Heart left ventricle (tissue), 16 donors: ENCODE measurements around the gene KCNH6. TPM values are rescaled to one million over a fixed set of nuclear protein-coding genes. Genes with fewer than 3 reads are reported as not detected.

Experiments used
- ATAC-seq, 4 donors: fragments of 200-7000 bp; cut with Tn5 transposase; one replicate each; pipeline ENCODE4 v1.9.1; 2020 to 2022; ENCODE audit warnings: moderate library complexity in 4 of 4, mild to moderate bottlenecking in 3 of 4, moderate number of reproducible peaks in 1 of 4
- DNase-seq, 5 donors: peaks; one replicate each; pipeline ENCODE4 v3.0.0-alpha.2; 2020
- H3K27ac ChIP-seq, 12 donors: fragments of 200-600 bp; sonication (generic) in 4 of 12; one replicate each; pipeline versions ENCODE4 v1.5.0 to v1.8.0; 2016 to 2022; ENCODE audit warnings: mild to moderate bottlenecking in 2 of 12
- H3K27me3 ChIP-seq, 9 donors: fragments of 200-600 bp; sonication (generic) in 2 of 9; one replicate each; pipeline versions ENCODE4 v1.5.1 to v1.8.0; 2016 to 2022; ENCODE audit warnings: mild to moderate bottlenecking in 3 of 9
- H3K36me3 ChIP-seq, 9 donors: fragments of 200-600 bp; sonication (generic) in 2 of 9; one replicate each; pipeline versions ENCODE4 v1.5.0 to v1.8.0; 2018 to 2022; ENCODE audit warnings: mild to moderate bottlenecking in 2 of 9
- H3K4me1 ChIP-seq, 12 donors: fragments of 200-600 bp; sonication (generic) in 4 of 12; one replicate each; pipeline versions ENCODE4 v1.5.0 to v1.8.0; 2016 to 2022; ENCODE audit warnings: mild to moderate bottlenecking in 3 of 12
- H3K4me3 ChIP-seq, 12 donors: fragments of 200-600 bp; sonication (generic) in 4 of 12; one replicate each; pipeline versions ENCODE4 v1.5.0 to v1.8.0; 2017 to 2022; ENCODE audit warnings: mild to moderate bottlenecking in 9 of 12, moderate library complexity in 4 of 12
- H3K9me3 ChIP-seq, 12 donors: fragments of 200-600 bp; sonication (generic) in 4 of 12; one replicate each; pipeline versions ENCODE4 v1.5.0 to v1.8.0; 2016 to 2022; ENCODE audit warnings: mild to moderate bottlenecking in 1 of 12
- POLR2A ChIP-seq, 2 donors: fragments of 450-650 bp; IDR thresholded peaks; one replicate each; pipeline ENCODE4 v1.6.1; 2017; ENCODE audit warnings: antibody characterized with exemption in 2 of 2, mild to moderate bottlenecking in 2 of 2, moderate library complexity in 2 of 2
- WGBS, 4 donors: extraction: QIAGEN DNeasy Blood & Tissue Kit in 2 of 4; methylation state at CpG; one replicate each; pipeline versions ENCODE4 v1.1.5 to v1.1.7; 2013 to 2018; 5-methylcytosine and 5-hydroxymethylcytosine counted together
- intact Hi-C, 10 donors: fragments of 100-400 bp; cut with DNase I; formaldehyde crosslinking; loops; one replicate each; pipeline versions ENCODE4 v1.11.1 to v1.14.2; 2022
- polyA plus RNA-seq, 2 donors: library from polyadenylated mRNA; stranded (reverse); fragments of 200-250 nt; gene quantifications; one replicate each; pipeline ENCODE4 v1.2.3, GENCODE V29; 2013
- total RNA-seq, 9 donors: library from RNA; depleted of rRNA in 2 of 9; stranded (reverse); fragments of >200 nt in 2 of 9; fragmentation: NEBNext Ultra II Directional in 3 of 9; extraction: Animal tissue kit (Norgen Biotek cat#: 25700) in 3 of 9; gene quantifications; one replicate each; pipeline versions ENCODE4 v1.1.0 to v1.2.4, GENCODE V29; 2016 to 2023
- TF ChIP-seq, protein P1 (sequence below), 12 donors: fragments of 200-600 bp; sonication (generic) in 4 of 12; IDR thresholded peaks; one replicate each; pipeline versions ENCODE4 v1.5.0 to v1.8.0; 2018 to 2022; ENCODE audit warnings: antibody characterized with exemption in 12 of 12, mild to moderate bottlenecking in 5 of 12
- donor health status: ischemic (EF 13 %, LVEDD 7.1; RV severe dilation, severe dysfunction).
- donor health status: healthy with polysubstance abuse.
- donor health status: DM: no; HTN: yes; CAD: no.
- donor health status: DM: no; HTN: no; CAD: no.
- donor health status: ischemic (EF 25% LVEDD 6.9; RV normal size, moderate dysfunction).
- donor health status: ischemic (EF 25% LVEDD 5.7; RV mildly dilated, moderate dysfunction).
- donor health status: healthy.
- donor health status: DM: yes; HTN: yes; CAD: no.
- donor health status: ischemic (EF 35%, LVEDD 5.7; RV mildly dilated, moderate dysfunction).
- donor health status: nonischemic (EF 11% LVEDD 7.7; RV severe dilation, severe dysfunction).
- donor health status: DM: yes; HTN: yes; CAD: no.
- donor health status: PGD.
- donor health status: ischemic (EF 29% LVEDD 5.4; RV normal size, mild dysfunction).
- donor health status: nonischemic (EF 23%, LVEDD 6.1; RV moderate dilation, normal function).

Gene KCNH6
- total and polyA plus RNA-seq, 11 donors, result 0.01 TPM; not detected in 10

DNA sequence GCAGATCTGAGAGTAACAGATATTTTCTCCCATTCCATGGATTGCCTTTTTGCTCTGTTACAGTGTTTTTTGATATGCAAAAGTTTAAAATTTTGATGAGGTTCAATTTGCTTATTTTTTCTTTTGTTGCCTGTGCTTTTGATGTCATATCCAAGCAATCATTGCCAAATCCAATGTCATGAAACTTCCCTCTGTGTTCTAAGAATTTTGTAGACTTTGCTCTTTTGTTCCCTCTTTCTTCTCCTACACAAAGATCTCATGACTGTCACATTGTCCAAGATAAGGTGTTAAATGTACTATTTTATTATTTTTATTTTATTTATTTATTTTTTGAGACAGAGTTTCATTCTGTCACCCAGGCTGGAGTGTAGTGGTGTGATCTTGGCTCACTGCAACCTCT lies 18.9 kb upstream of the KCNH6 start:
- intact Hi-C loops, result no loop called here
- peaks cover 0 to 28% (median 3%) of the 10 kb centered on the region in 9 donors for H3K27me3 ChIP-seq
- peak overlapping the region in 1 of 12 donors; percentile 55 for H3K27ac ChIP-seq
- H3K4me3 ChIP-seq, result no peak overlapping the region
- H3K4me1 ChIP-seq, result peaks cover 0 to 5% (median 0%) of the 10 kb centered on the region in 12 donors
- no peak for TF ChIP-seq POLR2A (IDR thresholded peaks at IDR 0.05)
- TF ChIP-seq, protein P1, sequence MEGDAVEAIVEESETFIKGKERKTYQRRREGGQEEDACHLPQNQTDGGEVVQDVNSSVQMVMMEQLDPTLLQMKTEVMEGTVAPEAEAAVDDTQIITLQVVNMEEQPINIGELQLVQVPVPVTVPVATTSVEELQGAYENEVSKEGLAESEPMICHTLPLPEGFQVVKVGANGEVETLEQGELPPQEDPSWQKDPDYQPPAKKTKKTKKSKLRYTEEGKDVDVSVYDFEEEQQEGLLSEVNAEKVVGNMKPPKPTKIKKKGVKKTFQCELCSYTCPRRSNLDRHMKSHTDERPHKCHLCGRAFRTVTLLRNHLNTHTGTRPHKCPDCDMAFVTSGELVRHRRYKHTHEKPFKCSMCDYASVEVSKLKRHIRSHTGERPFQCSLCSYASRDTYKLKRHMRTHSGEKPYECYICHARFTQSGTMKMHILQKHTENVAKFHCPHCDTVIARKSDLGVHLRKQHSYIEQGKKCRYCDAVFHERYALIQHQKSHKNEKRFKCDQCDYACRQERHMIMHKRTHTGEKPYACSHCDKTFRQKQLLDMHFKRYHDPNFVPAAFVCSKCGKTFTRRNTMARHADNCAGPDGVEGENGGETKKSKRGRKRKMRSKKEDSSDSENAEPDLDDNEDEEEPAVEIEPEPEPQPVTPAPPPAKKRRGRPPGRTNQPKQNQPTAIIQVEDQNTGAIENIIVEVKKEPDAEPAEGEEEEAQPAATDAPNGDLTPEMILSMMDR (IDR thresholded peaks at IDR 0.05), result no peak
- ATAC-seq (no peak), DNase-seq (no peak)
- no peaks in the 10 kb centered on the region for H3K36me3 ChIP-seq
- H3K9me3 ChIP-seq, result no peaks in the 10 kb centered on the region

DNA sequence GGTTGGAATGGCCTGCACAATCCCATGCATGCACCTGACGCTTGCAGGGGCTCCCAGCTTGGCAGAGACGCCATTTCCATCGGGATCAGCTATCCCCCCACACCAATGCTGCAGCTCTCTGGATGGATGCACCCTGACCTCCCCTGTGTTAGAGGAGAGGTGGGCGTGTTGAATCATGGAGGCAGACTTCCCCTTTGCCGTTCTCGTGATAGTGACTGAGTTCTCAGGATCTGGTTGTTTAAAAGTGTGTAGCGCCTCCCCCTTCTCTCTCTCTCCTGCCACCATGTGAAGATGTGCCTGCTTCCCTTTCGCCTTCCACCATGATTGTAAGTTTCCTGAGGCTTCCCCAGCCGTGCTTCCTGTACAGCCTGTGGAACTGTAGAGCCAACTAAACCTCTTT lies 17.8 kb upstream of the KCNH6 start:
- intact Hi-C loops, result no loop called here
- WGBS, 4 donors, result 81 to 90% (median 85%) methylated on average over 9 of the region's 9 CpGs
- no peak overlapping the region for H3K27ac ChIP-seq
- peak in 1 of 5 donors; percentile 11 for DNase-seq
- no peak overlapping the region for H3K4me3 ChIP-seq
- no peak for TF ChIP-seq POLR2A (IDR thresholded peaks at IDR 0.05)
- TF ChIP-seq, protein P1 (IDR thresholded peaks at IDR 0.05), result no peak
- ATAC-seq, result no peak
- no peaks in the 10 kb centered on the region for H3K36me3 ChIP-seq
- H3K27me3 ChIP-seq, result peaks cover 0 to 28% (median 3%) of the 10 kb centered on the region in 9 donors
- no peaks in the 10 kb centered on the region for H3K9me3 ChIP-seq
- H3K4me1 ChIP-seq, result peaks cover 0 to 5% (median 0%) of the 10 kb centered on the region in 12 donors

DNA sequence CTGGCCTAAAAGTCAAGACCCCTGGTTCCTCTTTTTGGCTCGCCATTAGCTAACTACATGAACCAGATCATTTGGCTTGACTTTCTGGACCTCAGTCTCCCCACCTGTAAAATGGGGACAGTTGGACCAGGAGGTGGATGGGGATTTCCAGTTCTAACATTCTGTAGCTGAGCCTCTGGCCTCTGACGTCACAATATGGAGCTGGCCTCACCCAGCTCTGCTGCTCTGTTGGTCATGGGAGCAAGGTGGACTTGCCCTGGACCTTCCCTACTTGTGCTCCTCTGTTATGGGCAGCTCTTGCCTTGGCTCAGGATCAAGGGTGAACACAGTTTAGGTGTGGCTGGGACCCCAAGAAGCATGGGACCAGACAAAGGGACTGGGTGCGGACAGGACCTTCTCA lies 16.5 kb upstream of the KCNH6 start:
- H3K36me3 ChIP-seq, result no peaks in the 10 kb centered on the region
- peaks cover 0 to 28% (median 0%) of the 10 kb centered on the region in 9 donors for H3K27me3 ChIP-seq
- whole genome bisulfite sequencing, 4 donors, result 87 to 93% (median 88%) methylated on average over 3 of the region's 3 CpGs
- no peak overlapping the region for H3K4me3 ChIP-seq
- peaks cover 0 to 5% (median 0%) of the 10 kb centered on the region in 12 donors for H3K4me1 ChIP-seq
- H3K9me3 ChIP-seq, result no peaks in the 10 kb centered on the region
- intact Hi-C loops, result no loop called here
- ATAC-seq, result no peak
- DNase-seq, result peak in 1 of 5 donors; percentile 26
- TF ChIP-seq, protein P1 (IDR thresholded peaks at IDR 0.05), result no peak
- H3K27ac ChIP-seq, result no peak overlapping the region

DNA sequence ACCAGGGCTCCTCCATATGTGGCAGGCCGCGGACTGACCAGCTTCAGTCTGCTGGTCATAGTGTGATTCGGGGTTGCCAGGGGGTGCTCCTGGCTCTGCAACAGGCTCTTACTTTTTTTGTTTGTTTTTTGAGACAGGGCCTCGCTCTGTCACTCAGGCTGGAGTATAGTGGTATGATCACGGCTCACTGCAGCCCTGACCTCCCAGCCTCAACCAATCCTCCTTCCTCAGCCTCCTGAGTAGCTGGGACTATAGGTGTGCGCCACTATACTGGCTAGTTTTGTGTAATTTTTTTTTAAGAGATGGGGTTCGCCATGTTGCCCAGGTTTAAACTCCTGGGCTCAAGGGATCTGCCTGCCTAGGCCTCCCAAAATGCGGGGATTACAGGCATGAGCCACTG lies 11.8 kb upstream of the KCNH6 start:
- H3K27ac ChIP-seq, result no peak overlapping the region
- TF ChIP-seq, protein P1 (IDR thresholded peaks at IDR 0.05), result no peak
- TF ChIP-seq POLR2A (IDR thresholded peaks at IDR 0.05), result no peak

More for the DNA sequence above, 11.8 kb upstream of the KCNH6 start:
- Histone ChIP-seq H3K4me3 (no peak overlapping the region), H3K36me3 (no peaks in the 10 kb centered on the region), H3K27me3 (peaks cover 0 to 13% (median 0%) of the 10 kb centered on the region in 9 donors), H3K4me1 (no peaks in the 10 kb centered on the region), H3K9me3 (no peaks in the 10 kb centered on the region)
- intact Hi-C loops, result no loop called here
- 89 to 93% (median 90%) methylated on average over 8 of the region's 8 CpGs for WGBS, 4 donors
- DNase-seq (no peak), ATAC-seq (no peak)
